ENCODE data around the gene EIF1. TPM values are rescaled to one million over a fixed set of nuclear protein-coding genes. Genes with fewer than 3 reads are reported as not detected.
"Not testable (repeated sequence)": the region's sequence is repeated elsewhere in the genome, so short reads cannot be mapped to it uniquely, and the experiment has no call there.

The EIF1 gene
- total and polyA plus RNA-seq, 2 of the 8 experiments (the other 6 are each of a cell fraction or from before 2014, with no cell fraction given) = 175 to 539 TPM

GRCh38 chr17:41675157-41676057, 13.3 kb upstream of the EIF1 start:
- H3K36me3 ChIP-seq (ENCODE audit: control insufficient read depth in 2 of 4, insufficient read depth in 4 of 4, low read length in 3 of 4); H3K23ac ChIP-seq (ENCODE audit: insufficient read length); H2AFZ ChIP-seq (ENCODE audit: low read length); H3K56ac ChIP-seq (replicated peaks; ENCODE audit: insufficient read length, low read depth, low read length); H3K9me3 ChIP-seq (ENCODE audit: insufficient read depth in 2 of 2, low read depth in 1 of 2, low read length in 1 of 2); H4K8ac ChIP-seq (ENCODE audit: extremely low read depth, insufficient read depth, low read length); H4K20me1 ChIP-seq (replicated peaks in 1 of 2; ENCODE audit: control insufficient read depth in 1 of 2, insufficient read depth in 2 of 2, low read length in 2 of 2); H2AK5ac ChIP-seq (ENCODE audit: low read depth, low read length); H3K14ac ChIP-seq (ENCODE audit: insufficient read length); H2BK15ac ChIP-seq (ENCODE audit: low read length); DNase-seq (ENCODE audit: low read depth in 1 of 2, low spot score in 2 of 2); H3K79me2 ChIP-seq (ENCODE audit: control insufficient read depth in 1 of 2, insufficient read depth in 2 of 2, low read length in 2 of 2); H3K79me1 ChIP-seq (ENCODE audit: low read depth, low read length); H3K9ac ChIP-seq (replicated peaks in 1 of 4; ENCODE audit: extremely low read depth in 1 of 4, low read depth in 3 of 4, low read length in 3 of 4); FAIRE-seq; H2BK5ac ChIP-seq (ENCODE audit: low read depth, low read length); H3K27me3 ChIP-seq (replicated peaks in 1 of 4; ENCODE audit: control insufficient read depth in 3 of 4, extremely low read depth in 1 of 4, insufficient read depth in 3 of 4, low read length in 3 of 4); H3K23me2 ChIP-seq (ENCODE audit: low read depth, low read length): not testable (repeated sequence)
- POLR2A ChIA-PET (ENCODE audit: partially characterized antibody) = interaction anchor here (1.0 to 9.2 kb wide), 5 partner anchors 9 to 147 kb away, joined by 3 to 233 read pairs (median 6); partner anchors contain the start of genes EIF1 and KRT19
- Histone ChIP-seq H3K4ac (replicated peaks; ENCODE audit: insufficient read length, low read depth, low read length) (peak overlapping the region; percentile 53), H2BK120ac (replicated peaks; ENCODE audit: low read depth, low read length) (peak overlapping the region; percentile 97), H2BK12ac (ENCODE audit: low read depth, low read length) (peak overlapping the region; percentile 30), H3K4me2 (ENCODE audit: insufficient read depth in 1 of 2, low read depth in 2 of 2, low read length in 2 of 2) (peak overlapping the region; percentile 16 to 52; a peak in 3 of 4 replicates), H2BK20ac (ENCODE audit: low read length) (peak overlapping the region; percentile 91; the same call in 1 of the 2 replicates), H4K91ac (replicated peaks; ENCODE audit: insufficient read length, low read length) (peak overlapping the region; percentile 42), H3K4me1 (replicated peaks in 1 of 4; ENCODE audit: control insufficient read depth in 3 of 4, insufficient read depth in 4 of 4, low read length in 3 of 4) (peaks cover 2 to 22% (median 8%) of the 10 kb centered on the region in 4 experiments; a peak in 5 of 7 replicates), H4K5ac (ENCODE audit: insufficient read length, low read depth, low read length) (peak overlapping the region; percentile 21), H3K18ac (ENCODE audit: extremely low read depth, low read length) (peak overlapping the region; percentile 52; the same call in 1 of the 2 replicates), H3K4me3 (ENCODE audit: extremely low read depth in 1 of 4, insufficient read depth in 2 of 4, low read depth in 3 of 4, low read length in 4 of 4) (peak overlapping the region in 1 of 4 experiments; percentile 36; a peak in 2 of 8 replicates), H3K27ac (ENCODE audit: low read depth, low read length) (peak overlapping the region; percentile 58; the same call in 1 of the 2 replicates)
- TF ChIP-seq SIN3A (conservative IDR thresholded peaks at IDR 0.05 in 1 of 2, IDR thresholded peaks at IDR 0.05 in 1 of 2; ENCODE audit: low read depth in 1 of 2, low read length in 2 of 2) (peak in 1 of 2 experiments; percentile 76; a peak in 2 of 4 replicates), SP1 (IDR thresholded peaks at IDR 0.05; ENCODE audit: low read depth, low read length) (0 out of 2 replicates have a peak, but pooled peaks have one; percentile 39), E2F6 (IDR thresholded peaks at IDR 0.05) (peak; percentile 76), ATF2 (IDR thresholded peaks at IDR 0.05; ENCODE audit: low read length) (0 out of 2 replicates have a peak, but pooled peaks have one; percentile 59), JUND (IDR thresholded peaks at IDR 0.05; ENCODE audit: low read length) (0 out of 2 replicates have a peak, but pooled peaks have one; percentile 27), POU5F1 (IDR thresholded peaks at IDR 0.05; ENCODE audit: low read depth, low read length) (0 out of 2 replicates have a peak, but pooled peaks have one; percentile 40)
- 64% methylated on average over 7 of the region's 7 CpGs; no CpG with 5 or more reads in 1 of the 2 experiments for WGBS, 2 experiments (ENCODE audit: extremely low coverage in 1 of 2, insufficient coverage in 1 of 2, insufficient read length in 1 of 2, insufficient replicate concordance in 2 of 2, low coverage in 1 of 2, low lambda C conversion rate in 2 of 2, missing lambda C conversion rate in 1 of 2)
- CTCF ChIA-PET (ENCODE audit: partially characterized antibody) = interaction anchor here (1.3 to 7.1 kb wide), 3 partner anchors 8 to 96 kb away, joined by 4 to 59 read pairs (median 7); no protein-coding TSS in a partner anchor
